Measurements from ENCODE around the gene ERC2.

ERC2 gene

GRCh38 chr3:55608301-55608937 is 859.8 kb downstream of the ERC2 start:
- H3K4me1 ChIP-seq: no peaks in the 10 kb centered on the region
- H3K79me2 ChIP-seq: no peaks in the 10 kb centered on the region
- no peak overlapping the region for H3K9ac ChIP-seq
- TF ChIP-seq CTCF (IDR thresholded peaks at IDR 0.05): no peak
- no peak overlapping the region for H3K27ac ChIP-seq
- no peak overlapping the region for H3K4me2 ChIP-seq (ENCODE audit: low read length)
- no peak overlapping the region for H3K4me3 ChIP-seq (ENCODE audit: low read depth, low read length)
- no peaks in the 10 kb centered on the region for H3K36me3 ChIP-seq (ENCODE audit: control insufficient read depth, insufficient read depth, low read length)
- H3K27me3 ChIP-seq (ENCODE audit: control insufficient read depth, insufficient read depth, low read length): no peaks in the 10 kb centered on the region
- no peaks in the 10 kb centered on the region for H3K9me3 ChIP-seq (ENCODE audit: control insufficient read depth, low read length)
- H2AFZ ChIP-seq: no peak overlapping the region

DNA sequence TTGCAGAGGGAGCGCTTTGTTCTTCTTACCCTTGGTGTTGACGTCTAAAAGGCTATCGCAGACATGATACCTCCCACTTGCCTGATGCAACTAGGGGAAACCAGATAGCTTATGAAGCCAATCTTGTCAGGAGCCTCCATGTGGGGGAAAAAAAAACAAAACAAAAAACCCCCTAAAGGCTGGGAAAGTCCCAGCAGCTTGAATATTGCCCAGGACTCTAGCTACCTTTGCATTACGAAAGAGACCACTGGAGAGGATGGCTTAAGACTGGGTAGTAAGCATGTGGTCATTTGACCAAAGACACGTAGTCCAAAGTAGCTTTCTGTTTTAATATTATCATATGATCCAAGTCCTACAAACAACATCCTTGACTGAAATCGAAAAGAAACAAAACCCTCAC is 860.4 kb downstream of the ERC2 start:
- Histone ChIP-seq H3K4me1 (no peaks in the 10 kb centered on the region), H3K27me3 (ENCODE audit: control insufficient read depth, insufficient read depth, low read length) (no peaks in the 10 kb centered on the region), H2AFZ (no peak overlapping the region), H3K27ac (no peak overlapping the region), H3K9me3 (ENCODE audit: control insufficient read depth, low read length) (no peaks in the 10 kb centered on the region), H3K4me3 (ENCODE audit: low read depth, low read length) (no peak overlapping the region), H3K9ac (no peak overlapping the region), H3K36me3 (ENCODE audit: control insufficient read depth, insufficient read depth, low read length) (no peaks in the 10 kb centered on the region), H3K4me2 (ENCODE audit: low read length) (no peak overlapping the region), H3K79me2 (no peaks in the 10 kb centered on the region)
- no peak for TF ChIP-seq CTCF (IDR thresholded peaks at IDR 0.05)

DNA sequence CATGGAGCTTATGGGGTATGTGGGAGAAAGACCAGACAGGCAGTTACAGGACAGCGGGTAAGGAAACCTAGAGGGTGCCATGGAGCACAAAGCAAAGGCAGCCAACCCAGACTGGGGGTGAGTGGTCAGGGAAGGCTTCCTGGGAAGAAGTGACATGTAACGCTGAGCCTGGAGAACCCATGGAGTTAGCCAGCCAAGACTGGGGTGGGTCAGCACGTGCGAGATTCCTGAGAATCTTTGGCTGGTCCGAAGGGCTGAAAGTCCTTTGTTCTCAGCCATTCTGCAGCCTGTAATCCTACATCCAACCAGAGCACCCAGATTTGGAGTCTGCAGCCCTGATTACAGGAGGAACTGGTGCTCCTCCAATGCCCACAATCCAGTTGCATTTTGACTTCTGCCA is 861.1 kb downstream of the ERC2 start:
- Histone ChIP-seq H3K27ac (no peak overlapping the region), H2AFZ (no peak overlapping the region), H3K4me1 (no peaks in the 10 kb centered on the region), H3K79me2 (no peaks in the 10 kb centered on the region), H3K36me3 (ENCODE audit: control insufficient read depth, insufficient read depth, low read length) (no peaks in the 10 kb centered on the region), H3K4me3 (ENCODE audit: low read depth, low read length) (no peak overlapping the region), H3K9me3 (ENCODE audit: control insufficient read depth, low read length) (no peaks in the 10 kb centered on the region), H3K4me2 (ENCODE audit: low read length) (no peak overlapping the region), H3K27me3 (ENCODE audit: control insufficient read depth, insufficient read depth, low read length) (no peaks in the 10 kb centered on the region), H3K9ac (no peak overlapping the region)
- no peak for TF ChIP-seq CTCF (IDR thresholded peaks at IDR 0.05)

DNA sequence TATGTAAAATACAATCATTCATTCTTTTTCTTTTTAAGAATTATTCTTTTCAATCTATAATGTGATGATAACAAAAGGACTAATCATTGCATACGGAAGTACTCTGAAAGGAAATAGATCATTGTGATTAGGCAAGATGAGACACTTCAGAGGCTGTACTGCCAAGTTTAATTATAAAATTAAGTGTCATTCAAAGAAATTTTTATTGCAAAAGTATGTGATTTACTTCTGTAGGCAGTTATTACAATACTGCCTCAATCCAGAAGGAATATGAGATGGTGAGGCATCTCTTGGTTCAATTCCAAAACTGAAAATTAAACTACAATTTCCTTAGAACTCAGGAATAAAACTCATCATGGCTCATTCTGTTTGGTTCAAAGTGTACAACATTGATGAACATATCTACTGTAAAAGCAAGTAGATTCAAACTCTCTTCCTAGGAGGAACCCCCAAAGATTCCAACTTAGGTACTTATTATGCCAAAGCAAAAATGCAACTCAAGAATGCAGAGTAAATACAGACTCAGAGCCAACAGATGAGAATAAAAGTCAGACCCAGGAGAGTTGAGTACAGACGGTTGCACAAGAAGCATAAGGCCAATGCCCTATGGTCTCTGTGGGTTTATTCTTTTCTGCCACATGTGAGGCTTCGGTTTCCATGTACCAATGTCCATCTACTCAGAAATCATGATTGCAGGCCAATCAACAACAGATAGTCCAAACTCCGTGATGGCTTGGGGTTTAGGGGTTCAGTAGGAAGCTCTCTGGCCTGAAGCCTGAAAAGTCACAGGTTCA is 862.6 kb downstream of the ERC2 start:
- Histone ChIP-seq H3K9me3 (ENCODE audit: control insufficient read depth, low read length) (no peaks in the 10 kb centered on the region), H3K4me1 (no peaks in the 10 kb centered on the region), H3K27ac (no peak overlapping the region), H3K79me2 (no peaks in the 10 kb centered on the region), H3K36me3 (ENCODE audit: control insufficient read depth, insufficient read depth, low read length) (no peaks in the 10 kb centered on the region), H3K4me2 (ENCODE audit: low read length) (no peak overlapping the region), H3K9ac (no peak overlapping the region), H3K4me3 (ENCODE audit: low read depth, low read length) (no peak overlapping the region), H2AFZ (no peak overlapping the region), H3K27me3 (ENCODE audit: control insufficient read depth, insufficient read depth, low read length) (no peaks in the 10 kb centered on the region)
- no peak for TF ChIP-seq CTCF (IDR thresholded peaks at IDR 0.05)
